ENCODE measurements around the gene CUX1. TPM values are rescaled to one million over a fixed set of nuclear protein-coding genes. Genes with fewer than 3 reads are reported as not detected.

The CUX1 gene
- total and polyA plus RNA-seq, 2 of the 13 experiments (the other 11 are each of a cell fraction or from before 2014, with no cell fraction given): 13.7 to 14.9 TPM

DNA sequence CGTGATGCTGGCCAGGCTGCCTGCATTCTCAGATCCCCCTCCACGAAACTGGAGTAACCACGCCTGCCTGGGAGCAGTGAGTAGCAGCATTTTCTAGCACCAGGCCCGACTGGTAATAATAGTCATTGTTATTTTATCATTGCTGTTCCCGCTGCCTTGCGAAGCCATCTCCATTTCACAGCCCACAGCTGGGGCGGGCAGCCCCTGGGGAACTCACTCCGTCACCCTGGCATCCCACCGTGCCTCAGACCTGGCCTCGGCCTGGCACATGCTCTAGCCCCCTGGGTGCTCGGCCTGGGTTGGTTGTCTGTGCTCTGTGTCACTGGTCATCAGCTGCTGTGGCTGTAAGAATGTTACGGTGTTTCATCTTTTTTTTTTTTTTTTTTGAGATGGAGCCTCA, 411.5 kb downstream of the CUX1 start:
- no peak overlapping the region for H3K4me2 ChIP-seq (ENCODE audit: low read depth, low read length)
- H3K79me2 ChIP-seq (ENCODE audit: insufficient read depth, low read length): no peaks in the 10 kb centered on the region
- no peak overlapping the region for H2AFZ ChIP-seq (ENCODE audit: low read length)
- no peaks in the 10 kb centered on the region; a peak in 1 of 5 replicates for H3K27me3 ChIP-seq (ENCODE audit: control insufficient read depth in 1 of 2, insufficient read depth in 2 of 2, low read length in 2 of 2)
- H3K36me3 ChIP-seq (replicated peaks in 1 of 2; ENCODE audit: control insufficient read depth in 1 of 2, insufficient read depth in 2 of 2, low read length in 2 of 2): peaks cover 11 to 28% of the 10 kb centered on the region in 2 experiments; a peak in 4 of 5 replicates
- ChIA-PET POLR2A (no interaction called here), CTCF (ENCODE audit: low intra/inter-chr PET ratio, low total read pairs) (no interaction called here)
- H3K4me1 ChIP-seq (ENCODE audit: insufficient read depth, low read length): no peaks in the 10 kb centered on the region
- in situ Hi-C loops (cut with HindIII; ENCODE audit: extremely low pct_ligation_motif_present, low pct_unique_long_range_greater_than_20kb): no loop called here
- DNase-seq (ENCODE audit: low spot score) (no peak), FAIRE-seq (no peak), ATAC-seq (no peak)
- 96% methylated on average over 11 of the region's 12 CpGs for WGBS (ENCODE audit: low lambda C conversion rate)
- no peaks in the 10 kb centered on the region for H4K20me1 ChIP-seq (ENCODE audit: insufficient read depth, low read length)
- H3K9ac ChIP-seq (ENCODE audit: insufficient read depth, low read depth, low read length): no peak overlapping the region
- H3K4me3 ChIP-seq (replicated peaks in 1 of 3; ENCODE audit: insufficient read depth in 1 of 3, low read depth in 2 of 3, low read length in 3 of 3): no peak overlapping the region
- H3K9me3 ChIP-seq (ENCODE audit: low read length): no peaks in the 10 kb centered on the region
- H3K27ac ChIP-seq (ENCODE audit: extremely low read length, insufficient read depth, low read length): no peak overlapping the region
- BruUV-seq (replicated peaks): no TSS peak
- intact Hi-C loops (cut with micrococcal nuclease; ENCODE audit: unreplicated experiment): no loop called here
- TF ChIP-seq, protein P1, sequence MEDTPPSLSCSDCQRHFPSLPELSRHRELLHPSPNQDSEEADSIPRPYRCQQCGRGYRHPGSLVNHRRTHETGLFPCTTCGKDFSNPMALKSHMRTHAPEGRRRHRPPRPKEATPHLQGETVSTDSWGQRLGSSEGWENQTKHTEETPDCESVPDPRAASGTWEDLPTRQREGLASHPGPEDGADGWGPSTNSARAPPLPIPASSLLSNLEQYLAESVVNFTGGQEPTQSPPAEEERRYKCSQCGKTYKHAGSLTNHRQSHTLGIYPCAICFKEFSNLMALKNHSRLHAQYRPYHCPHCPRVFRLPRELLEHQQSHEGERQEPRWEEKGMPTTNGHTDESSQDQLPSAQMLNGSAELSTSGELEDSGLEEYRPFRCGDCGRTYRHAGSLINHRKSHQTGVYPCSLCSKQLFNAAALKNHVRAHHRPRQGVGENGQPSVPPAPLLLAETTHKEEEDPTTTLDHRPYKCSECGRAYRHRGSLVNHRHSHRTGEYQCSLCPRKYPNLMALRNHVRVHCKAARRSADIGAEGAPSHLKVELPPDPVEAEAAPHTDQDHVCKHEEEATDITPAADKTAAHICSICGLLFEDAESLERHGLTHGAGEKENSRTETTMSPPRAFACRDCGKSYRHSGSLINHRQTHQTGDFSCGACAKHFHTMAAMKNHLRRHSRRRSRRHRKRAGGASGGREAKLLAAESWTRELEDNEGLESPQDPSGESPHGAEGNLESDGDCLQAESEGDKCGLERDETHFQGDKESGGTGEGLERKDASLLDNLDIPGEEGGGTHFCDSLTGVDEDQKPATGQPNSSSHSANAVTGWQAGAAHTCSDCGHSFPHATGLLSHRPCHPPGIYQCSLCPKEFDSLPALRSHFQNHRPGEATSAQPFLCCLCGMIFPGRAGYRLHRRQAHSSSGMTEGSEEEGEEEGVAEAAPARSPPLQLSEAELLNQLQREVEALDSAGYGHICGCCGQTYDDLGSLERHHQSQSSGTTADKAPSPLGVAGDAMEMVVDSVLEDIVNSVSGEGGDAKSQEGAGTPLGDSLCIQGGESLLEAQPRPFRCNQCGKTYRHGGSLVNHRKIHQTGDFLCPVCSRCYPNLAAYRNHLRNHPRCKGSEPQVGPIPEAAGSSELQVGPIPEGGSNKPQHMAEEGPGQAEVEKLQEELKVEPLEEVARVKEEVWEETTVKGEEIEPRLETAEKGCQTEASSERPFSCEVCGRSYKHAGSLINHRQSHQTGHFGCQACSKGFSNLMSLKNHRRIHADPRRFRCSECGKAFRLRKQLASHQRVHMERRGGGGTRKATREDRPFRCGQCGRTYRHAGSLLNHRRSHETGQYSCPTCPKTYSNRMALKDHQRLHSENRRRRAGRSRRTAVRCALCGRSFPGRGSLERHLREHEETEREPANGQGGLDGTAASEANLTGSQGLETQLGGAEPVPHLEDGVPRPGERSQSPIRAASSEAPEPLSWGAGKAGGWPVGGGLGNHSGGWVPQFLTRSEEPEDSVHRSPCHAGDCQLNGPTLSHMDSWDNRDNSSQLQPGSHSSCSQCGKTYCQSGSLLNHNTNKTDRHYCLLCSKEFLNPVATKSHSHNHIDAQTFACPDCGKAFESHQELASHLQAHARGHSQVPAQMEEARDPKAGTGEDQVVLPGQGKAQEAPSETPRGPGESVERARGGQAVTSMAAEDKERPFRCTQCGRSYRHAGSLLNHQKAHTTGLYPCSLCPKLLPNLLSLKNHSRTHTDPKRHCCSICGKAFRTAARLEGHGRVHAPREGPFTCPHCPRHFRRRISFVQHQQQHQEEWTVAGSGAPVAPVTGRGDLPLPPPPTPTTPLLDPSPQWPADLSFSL (CRISPR knock-in tag; IDR thresholded peaks at IDR 0.05): no peak
- TF ChIP-seq SNAPC2 (CRISPR knock-in tag; IDR thresholded peaks at IDR 0.05): no peak
- TF ChIP-seq, protein P2, sequence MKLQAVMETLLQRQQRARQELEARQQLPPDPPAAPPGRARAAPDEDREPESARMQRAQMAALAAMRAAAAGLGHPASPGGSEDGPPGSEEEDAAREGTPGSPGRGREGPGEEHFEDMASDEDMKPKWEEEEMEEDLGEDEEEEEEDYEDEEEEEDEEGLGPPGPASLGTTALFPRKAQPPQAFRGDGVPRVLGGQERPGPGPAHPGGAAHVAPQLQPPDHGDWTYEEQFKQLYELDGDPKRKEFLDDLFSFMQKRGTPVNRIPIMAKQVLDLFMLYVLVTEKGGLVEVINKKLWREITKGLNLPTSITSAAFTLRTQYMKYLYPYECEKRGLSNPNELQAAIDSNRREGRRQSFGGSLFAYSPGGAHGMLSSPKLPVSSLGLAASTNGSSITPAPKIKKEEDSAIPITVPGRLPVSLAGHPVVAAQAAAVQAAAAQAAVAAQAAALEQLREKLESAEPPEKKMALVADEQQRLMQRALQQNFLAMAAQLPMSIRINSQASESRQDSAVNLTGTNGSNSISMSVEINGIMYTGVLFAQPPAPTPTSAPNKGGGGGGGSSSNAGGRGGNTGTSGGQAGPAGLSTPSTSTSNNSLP (IDR thresholded peaks at IDR 0.05; ENCODE audit: low read depth, low read length): no peak
- TF ChIP-seq MAZ (IDR thresholded peaks at IDR 0.05; ENCODE audit: borderline replicate concordance, low read depth, low read length): no peak
- TF ChIP-seq MAZ (CRISPR knock-in tag; IDR thresholded peaks at IDR 0.05; ENCODE audit: low read depth): no peak
- TF ChIP-seq GMEB2 (CRISPR knock-in tag; IDR thresholded peaks at IDR 0.05; ENCODE audit: low read depth): no peak
- TF ChIP-seq NR3C1 (CRISPR knock-in tag; IDR thresholded peaks at IDR 0.05): no peak
- TF ChIP-seq ZNF7 (CRISPR knock-in tag; IDR thresholded peaks at IDR 0.05): no peak
- no peak for TF ChIP-seq ZNF441 (CRISPR knock-in tag; IDR thresholded peaks at IDR 0.05; ENCODE audit: borderline replicate concordance)
- TF ChIP-seq ZNF430 (CRISPR knock-in tag; IDR thresholded peaks at IDR 0.05): no peak
- TF ChIP-seq MIER2 (CRISPR knock-in tag; IDR thresholded peaks at IDR 0.05): no peak
- no peak for TF ChIP-seq ZNF652 (CRISPR knock-in tag; IDR thresholded peaks at IDR 0.05; ENCODE audit: borderline replicate concordance, low read depth)
- TF ChIP-seq, protein P3, sequence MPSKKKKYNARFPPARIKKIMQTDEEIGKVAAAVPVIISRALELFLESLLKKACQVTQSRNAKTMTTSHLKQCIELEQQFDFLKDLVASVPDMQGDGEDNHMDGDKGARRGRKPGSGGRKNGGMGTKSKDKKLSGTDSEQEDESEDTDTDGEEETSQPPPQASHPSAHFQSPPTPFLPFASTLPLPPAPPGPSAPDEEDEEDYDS (CRISPR knock-in tag; IDR thresholded peaks at IDR 0.05): no peak
- no peak for TF ChIP-seq ETV5 (CRISPR knock-in tag; IDR thresholded peaks at IDR 0.05; ENCODE audit: borderline replicate concordance)
- no peak for TF ChIP-seq RBAK (CRISPR knock-in tag; IDR thresholded peaks at IDR 0.05)
- no peak for TF ChIP-seq ELF3 (CRISPR knock-in tag; IDR thresholded peaks at IDR 0.05)
